SKM-1 treated with dmso at 0.1 percent for 144 hours (cell line): ENCODE data around the gene MPC2.
A peak's percentile ranks its signal among the peaks of the same experiment; 100 is the strongest.
"Not testable (repeated sequence)": the region's sequence is repeated elsewhere in the genome, so short reads cannot be mapped to it uniquely, and the experiment has no call there.

Experiments used
- DNase-seq: peaks from one replicate; lab custom pipeline; 2025; ENCODE audit not compliant: unreplicated experiment; lab: John Stamatoyannopoulos, UW

The MPC2 gene

GRCh38 chr1:167909691-167910180 is 27.1 kb downstream of the MPC2 start:
- DNase-seq, result peak; percentile 21

DNA sequence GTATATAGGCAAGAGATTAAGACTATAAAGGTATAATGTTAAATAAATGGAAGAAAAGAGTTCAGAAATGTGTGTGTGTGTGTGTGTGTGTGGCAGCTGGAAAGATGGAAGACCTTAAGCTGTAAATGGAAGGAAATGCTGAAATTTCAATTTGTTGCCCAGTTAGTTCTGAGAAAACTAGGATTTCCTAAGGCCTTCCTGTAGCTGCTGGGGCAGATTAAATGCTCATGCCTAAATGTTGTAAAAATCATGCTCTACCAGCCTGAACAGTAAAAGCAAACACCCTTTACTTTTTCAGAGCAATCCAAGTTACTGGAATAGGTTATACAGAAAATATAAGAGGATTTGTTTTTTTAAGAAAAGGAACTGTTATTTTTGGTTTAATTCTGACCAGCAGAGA is 31.2 kb downstream of the MPC2 start:
- DNase-seq, result peak; percentile 48

DNA sequence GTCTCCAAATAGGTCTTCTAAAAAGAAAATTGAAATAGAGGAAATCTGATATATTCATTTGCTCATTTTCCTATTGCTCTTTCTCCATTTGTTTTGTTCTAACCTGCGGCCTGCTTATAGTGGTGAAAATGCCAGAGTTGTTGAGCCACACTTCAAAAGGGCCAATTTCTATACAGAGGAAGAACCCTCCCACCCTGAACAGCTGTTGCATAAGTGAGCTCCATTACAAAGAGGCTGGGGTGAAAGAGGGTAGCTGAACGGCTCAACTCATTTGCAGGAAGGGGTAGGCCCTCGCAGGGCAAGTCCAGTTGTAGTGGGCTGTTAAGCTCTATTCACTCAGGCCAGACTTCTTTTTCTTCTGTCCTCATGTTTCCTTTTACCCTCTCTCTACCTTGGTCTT is 31.7 kb downstream of the MPC2 start:
- peak; percentile 94 for DNase-seq

- DNase-seq, result no peak
These were observed 32.2 kb downstream of the MPC2 start for GRCh38 chr1:167904652-167905130.

- DNase-seq, result no peak
These were observed 36.0 kb downstream of the MPC2 start for GRCh38 chr1:167900907-167901306.

- no peak for DNase-seq
These were observed 37.6 kb downstream of the MPC2 start for GRCh38 chr1:167899253-167899681.

DNA sequence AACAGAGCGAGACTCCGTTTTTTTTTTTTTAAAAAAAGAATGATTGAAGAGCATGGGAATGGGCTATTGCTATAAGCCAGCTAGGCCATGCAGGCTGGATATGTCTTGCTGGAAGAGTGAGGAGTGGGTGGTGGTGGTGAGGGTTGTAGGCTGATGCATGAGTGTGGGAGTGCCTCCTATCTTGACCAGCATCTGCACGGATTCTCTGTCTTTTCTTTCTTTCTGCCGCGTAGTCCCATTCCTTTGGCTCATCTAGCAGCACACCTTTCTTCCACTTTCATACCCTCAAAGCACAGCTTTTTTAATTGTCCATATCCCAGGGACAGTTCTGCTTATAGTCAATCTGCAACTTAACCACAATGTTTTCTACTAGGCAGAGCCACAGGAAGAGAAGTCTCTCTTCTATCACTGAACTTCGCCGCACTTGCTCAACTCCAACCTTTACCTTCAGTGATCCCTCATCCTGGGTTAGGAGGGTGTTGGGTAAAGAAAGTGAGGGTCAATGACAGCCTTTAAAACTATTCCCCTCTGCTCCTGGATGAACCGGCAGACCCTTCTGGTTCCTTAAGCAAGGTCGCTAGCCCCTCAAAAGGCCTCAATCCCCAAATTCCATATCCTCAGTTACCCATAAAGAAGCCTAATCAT is 38.2 kb downstream of the MPC2 start:
- no peak for DNase-seq

DNA sequence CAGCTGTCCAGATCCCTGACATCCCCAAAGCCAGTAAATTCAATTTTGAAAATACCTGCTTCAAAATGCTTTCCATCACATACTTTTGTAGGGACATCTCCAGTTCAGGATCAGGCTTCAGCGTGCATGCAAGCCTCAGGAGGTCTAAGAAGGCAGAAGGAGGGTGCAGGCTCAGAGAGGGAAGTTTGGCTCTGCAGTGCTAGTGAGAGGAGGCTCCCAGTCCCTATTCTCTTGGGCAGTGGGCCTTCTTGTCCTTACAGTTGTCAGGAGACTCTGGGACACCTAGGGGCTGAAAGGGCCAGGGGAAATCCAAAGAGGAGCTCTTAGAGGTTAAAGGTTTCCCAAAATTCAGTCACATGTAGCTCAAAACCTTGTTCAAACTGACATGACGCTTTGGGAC is 43.1 kb downstream of the MPC2 start:
- DNase-seq, result no peak

- no peak for DNase-seq
These were observed 46.5 kb downstream of the MPC2 start for GRCh38 chr1:167890400-167890799.

GRCh38 chr1:167887187-167887586 is 49.7 kb downstream of the MPC2 start:
- not testable (repeated sequence) for DNase-seq

GRCh38 chr1:167882376-167882775 is 54.5 kb downstream of the MPC2 start:
- no peak for DNase-seq

GRCh38 chr1:167881786-167882185 is 55.1 kb downstream of the MPC2 start:
- no peak for DNase-seq

DNA sequence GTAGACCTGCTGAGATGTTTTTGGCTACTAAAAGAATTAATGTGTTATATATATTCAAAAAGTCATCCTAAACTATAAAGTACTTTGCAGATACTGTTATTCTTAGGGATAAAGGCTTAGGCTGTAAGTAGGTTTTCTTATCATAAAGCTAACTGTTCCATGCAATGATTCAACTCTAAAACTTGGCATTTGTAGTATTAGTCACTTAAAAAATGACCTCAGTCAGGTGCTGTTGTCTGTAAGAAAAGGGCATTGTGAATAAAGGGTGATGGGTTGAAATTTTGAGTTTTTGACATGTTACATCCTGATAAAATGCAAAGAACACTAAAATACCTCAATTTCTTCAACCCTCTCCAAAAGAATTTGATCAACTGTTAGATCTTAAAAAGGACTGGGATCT is 55.8 kb downstream of the MPC2 start:
- no peak for DNase-seq

DNA sequence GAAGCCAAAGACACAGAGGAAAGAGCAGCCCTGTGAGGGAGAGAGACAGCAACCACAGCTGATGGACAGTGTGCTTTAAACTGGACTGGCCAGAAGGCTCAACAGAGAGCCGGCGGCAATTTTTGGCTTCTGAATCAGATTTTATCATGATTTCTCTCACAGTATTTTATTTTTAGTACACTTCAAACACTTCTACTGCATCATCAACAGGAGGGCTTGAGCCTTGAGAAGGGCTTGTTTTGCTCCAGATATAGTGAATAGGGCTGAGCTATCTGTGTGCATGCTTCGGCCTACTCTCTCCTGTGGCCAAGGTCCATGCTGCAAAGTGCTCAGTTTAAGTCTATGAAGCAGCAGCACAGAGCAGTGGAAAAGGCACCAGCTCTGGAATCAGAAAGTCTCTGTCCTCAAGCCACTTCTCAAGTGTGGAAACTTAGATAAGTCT is 56.3 kb downstream of the MPC2 start:
- no peak for DNase-seq

DNA sequence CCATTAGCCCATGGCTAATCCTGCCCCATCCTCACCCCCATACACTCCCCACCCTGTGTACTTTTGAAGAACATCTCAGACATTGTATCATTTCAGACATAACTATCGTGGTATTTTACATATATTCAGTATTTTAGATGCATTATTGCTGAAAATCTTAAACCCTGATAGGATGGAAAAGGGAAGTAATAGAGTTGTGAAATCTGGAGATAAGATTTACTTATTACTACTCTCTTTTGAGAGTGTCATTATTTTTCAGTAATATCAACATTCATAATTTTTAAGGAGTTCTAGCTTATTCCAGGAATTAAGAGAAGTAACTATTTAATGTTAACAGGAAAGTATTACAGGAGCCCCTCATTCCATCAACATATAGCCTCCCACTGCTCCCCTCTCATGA is 57.4 kb downstream of the MPC2 start:
- DNase-seq, result no peak

GRCh38 chr1:167878372-167879160 is 58.3 kb downstream of the MPC2 start:
- no peak for DNase-seq

GRCh38 chr1:167876597-167877175 is 60.2 kb downstream of the MPC2 start:
- DNase-seq, result no peak

DNA sequence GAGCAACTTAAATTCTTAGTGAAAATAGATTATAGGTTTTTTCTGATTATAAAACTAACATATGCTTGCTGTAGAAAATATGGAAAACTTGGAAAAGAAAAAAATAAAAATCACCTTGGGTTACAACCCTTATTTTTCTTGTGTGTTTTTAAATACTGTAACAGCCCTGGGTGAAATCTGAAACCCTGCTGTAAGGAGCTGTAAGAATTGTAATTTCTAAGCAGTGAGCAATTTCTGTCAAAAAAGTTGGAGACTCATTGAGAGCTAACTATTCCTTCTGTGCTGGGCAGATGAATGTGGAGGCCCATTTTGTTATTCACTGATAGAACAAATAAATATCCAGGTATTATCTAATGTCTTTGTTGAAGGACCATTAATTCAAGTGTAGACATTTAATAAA is 65.5 kb downstream of the MPC2 start:
- no peak for DNase-seq

GRCh38 chr1:167869157-167870001 is 67.5 kb downstream of the MPC2 start:
- DNase-seq, result not testable (repeated sequence)

- not testable (repeated sequence) for DNase-seq
These were observed 70.0 kb downstream of the MPC2 start for GRCh38 chr1:167866739-167867414.
